Measurements from ENCODE around the gene HBEGF.

- TF ChIP-seq, protein P1, sequence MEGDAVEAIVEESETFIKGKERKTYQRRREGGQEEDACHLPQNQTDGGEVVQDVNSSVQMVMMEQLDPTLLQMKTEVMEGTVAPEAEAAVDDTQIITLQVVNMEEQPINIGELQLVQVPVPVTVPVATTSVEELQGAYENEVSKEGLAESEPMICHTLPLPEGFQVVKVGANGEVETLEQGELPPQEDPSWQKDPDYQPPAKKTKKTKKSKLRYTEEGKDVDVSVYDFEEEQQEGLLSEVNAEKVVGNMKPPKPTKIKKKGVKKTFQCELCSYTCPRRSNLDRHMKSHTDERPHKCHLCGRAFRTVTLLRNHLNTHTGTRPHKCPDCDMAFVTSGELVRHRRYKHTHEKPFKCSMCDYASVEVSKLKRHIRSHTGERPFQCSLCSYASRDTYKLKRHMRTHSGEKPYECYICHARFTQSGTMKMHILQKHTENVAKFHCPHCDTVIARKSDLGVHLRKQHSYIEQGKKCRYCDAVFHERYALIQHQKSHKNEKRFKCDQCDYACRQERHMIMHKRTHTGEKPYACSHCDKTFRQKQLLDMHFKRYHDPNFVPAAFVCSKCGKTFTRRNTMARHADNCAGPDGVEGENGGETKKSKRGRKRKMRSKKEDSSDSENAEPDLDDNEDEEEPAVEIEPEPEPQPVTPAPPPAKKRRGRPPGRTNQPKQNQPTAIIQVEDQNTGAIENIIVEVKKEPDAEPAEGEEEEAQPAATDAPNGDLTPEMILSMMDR (conservative IDR thresholded peaks at IDR 0.05; ENCODE audit: low read depth in 2 of 2), result no peak
- TF ChIP-seq CREB1 (CRISPR knock-in tag; IDR thresholded peaks at IDR 0.05; ENCODE audit: low read depth), result no peak
These were observed 35.4 kb downstream of the HBEGF start for GRCh38 chr5:140311011-140311467.

Measured in GM23338 (cell line).